Fibroblast of villous mesenchyme (primary cell): Measurements from ENCODE around the gene MPZL3. TPM values are rescaled to one million over a fixed set of nuclear protein-coding genes. Genes with fewer than 3 reads are reported as not detected.

Source experiments
- DNase-seq: peaks from one replicate; pipeline ENCODE4 v3.0.0-alpha.2; 2010; ENCODE audit warnings: low read depth
- H3K4me3 ChIP-seq: 2 replicates; pipeline ENCODE4 v1.5.1; 2011; ENCODE audit warnings: low read depth, mild to moderate bottlenecking, low read length
- total RNA-seq: library from RNA; depleted of rRNA; stranded (reverse); fragments of >200 nt; gene quantifications from 2 replicates; pipeline ENCODE4 v1.2.3, GENCODE V29; 2012
- TF ChIP-seq, protein P1 (sequence below): IDR thresholded peaks from 2 replicates; pipeline ENCODE4 v1.5.1; 2012; ENCODE audit warnings: low read depth, mild to moderate bottlenecking, low read length; ENCODE audit not compliant: insufficient read depth

MPZL3 gene
- total RNA-seq, 1 donor = 0.86 TPM

DNA sequence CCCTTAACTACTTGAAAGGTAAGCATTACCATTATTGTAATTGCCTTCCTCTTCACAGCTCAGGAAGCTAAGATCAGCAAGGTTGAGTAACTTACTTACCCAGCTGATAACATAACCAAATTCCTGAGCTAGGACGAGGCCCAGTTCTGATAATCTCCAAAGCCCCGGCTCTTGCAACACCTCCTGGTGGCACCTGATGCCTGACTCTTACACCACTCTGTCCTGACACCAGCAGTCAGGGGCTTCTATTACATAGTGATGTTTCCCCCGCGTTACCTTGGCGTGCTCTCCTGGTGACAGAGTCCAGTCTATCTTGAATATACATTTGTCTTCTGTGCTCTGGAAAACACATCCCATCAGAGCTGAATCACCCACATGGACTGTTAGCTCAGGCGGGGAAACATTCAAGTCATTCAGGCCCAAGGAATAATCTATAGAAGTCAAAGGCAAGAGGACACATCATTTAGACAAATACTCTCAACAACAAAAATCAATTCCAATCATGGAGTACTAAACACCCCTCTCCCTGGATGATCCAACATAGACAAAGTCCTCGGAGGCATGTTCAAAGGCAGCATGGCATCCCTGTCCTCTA is 39.9 kb downstream of the MPZL3 start:
- no peak overlapping the region for H3K4me3 ChIP-seq
- DNase-seq = no peak
- TF ChIP-seq, protein P1, sequence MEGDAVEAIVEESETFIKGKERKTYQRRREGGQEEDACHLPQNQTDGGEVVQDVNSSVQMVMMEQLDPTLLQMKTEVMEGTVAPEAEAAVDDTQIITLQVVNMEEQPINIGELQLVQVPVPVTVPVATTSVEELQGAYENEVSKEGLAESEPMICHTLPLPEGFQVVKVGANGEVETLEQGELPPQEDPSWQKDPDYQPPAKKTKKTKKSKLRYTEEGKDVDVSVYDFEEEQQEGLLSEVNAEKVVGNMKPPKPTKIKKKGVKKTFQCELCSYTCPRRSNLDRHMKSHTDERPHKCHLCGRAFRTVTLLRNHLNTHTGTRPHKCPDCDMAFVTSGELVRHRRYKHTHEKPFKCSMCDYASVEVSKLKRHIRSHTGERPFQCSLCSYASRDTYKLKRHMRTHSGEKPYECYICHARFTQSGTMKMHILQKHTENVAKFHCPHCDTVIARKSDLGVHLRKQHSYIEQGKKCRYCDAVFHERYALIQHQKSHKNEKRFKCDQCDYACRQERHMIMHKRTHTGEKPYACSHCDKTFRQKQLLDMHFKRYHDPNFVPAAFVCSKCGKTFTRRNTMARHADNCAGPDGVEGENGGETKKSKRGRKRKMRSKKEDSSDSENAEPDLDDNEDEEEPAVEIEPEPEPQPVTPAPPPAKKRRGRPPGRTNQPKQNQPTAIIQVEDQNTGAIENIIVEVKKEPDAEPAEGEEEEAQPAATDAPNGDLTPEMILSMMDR = no peak

DNA sequence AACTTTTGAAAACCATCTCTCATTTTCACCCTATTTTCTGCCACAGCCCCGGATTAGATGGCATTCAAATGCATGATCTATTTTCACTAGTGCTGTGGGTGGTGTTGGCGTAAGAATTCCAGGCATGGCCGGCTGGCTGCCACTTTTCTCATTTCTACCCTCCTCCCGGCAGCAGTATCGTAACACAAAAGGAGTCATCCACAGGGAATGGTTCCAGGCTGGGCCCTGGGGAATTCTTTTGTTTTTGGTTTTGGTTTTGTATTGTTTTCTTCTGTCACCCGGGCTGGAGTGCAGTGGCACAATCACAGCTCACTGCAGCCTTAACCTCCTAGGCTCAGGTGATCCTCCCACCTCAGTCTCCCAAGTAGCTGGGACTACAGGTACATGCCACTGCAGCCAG is 41.2 kb downstream of the MPZL3 start:
- H3K4me3 ChIP-seq = no peak overlapping the region
- DNase-seq = no peak
- TF ChIP-seq, protein P1 = no peak

- no peak for DNase-seq
- TF ChIP-seq, protein P1 = no peak
- no peak overlapping the region for H3K4me3 ChIP-seq
These were observed 41.8 kb downstream of the MPZL3 start for GRCh38 chr11:118210323-118210722.

DNA sequence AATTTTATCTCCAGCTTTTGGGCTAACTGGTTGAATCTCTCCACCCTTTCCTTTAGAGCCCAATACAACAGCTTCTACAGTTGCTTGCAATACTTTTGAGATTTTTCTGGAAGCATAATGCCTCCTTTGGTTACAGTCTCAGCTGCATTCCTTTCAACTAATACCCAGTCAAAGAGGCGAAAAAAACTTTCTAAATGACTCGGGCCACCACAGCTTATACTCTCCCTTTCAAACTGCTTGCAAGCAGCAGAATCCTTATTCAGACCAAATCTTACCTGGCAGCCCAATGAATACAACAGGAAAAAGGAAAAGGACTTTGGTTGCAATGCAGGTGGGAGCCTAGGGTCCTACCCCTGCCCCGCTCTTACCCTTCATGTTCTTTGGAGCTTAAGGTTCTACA is 43.1 kb downstream of the MPZL3 start:
- no peak for DNase-seq
- TF ChIP-seq, protein P1 = no peak
- H3K4me3 ChIP-seq = no peak overlapping the region

DNA sequence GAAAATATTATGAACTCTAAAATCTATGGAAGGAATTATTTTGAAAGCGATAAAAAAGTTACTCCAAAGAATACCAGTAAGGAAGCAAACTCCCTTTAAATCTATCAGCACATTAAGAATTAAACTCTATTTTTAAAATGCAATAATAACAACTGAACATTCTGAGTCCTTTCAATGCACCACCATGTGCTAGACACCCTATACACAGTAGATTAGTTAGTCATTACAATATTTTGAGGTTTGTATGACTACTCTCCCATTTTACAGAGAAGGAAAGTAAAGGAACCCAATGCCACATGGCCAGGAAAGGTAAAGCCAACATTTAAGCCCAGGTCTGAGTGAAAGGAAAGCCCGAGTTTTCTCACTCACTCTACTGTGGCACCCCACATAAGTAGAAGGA is 45.1 kb downstream of the MPZL3 start:
- no peak for DNase-seq
- H3K4me3 ChIP-seq = no peak overlapping the region
- TF ChIP-seq, protein P1 = no peak

- TF ChIP-seq, protein P1 = no peak
- peak; percentile 5 for DNase-seq
- no peak overlapping the region for H3K4me3 ChIP-seq
These were observed 45.7 kb downstream of the MPZL3 start for GRCh38 chr11:118206391-118207031.
